ENCODE data around the gene INSR.
"Not testable (repeated sequence)": the region's sequence is repeated elsewhere in the genome, so short reads cannot be mapped to it uniquely, and the experiment has no call there.

The INSR gene

DNA sequence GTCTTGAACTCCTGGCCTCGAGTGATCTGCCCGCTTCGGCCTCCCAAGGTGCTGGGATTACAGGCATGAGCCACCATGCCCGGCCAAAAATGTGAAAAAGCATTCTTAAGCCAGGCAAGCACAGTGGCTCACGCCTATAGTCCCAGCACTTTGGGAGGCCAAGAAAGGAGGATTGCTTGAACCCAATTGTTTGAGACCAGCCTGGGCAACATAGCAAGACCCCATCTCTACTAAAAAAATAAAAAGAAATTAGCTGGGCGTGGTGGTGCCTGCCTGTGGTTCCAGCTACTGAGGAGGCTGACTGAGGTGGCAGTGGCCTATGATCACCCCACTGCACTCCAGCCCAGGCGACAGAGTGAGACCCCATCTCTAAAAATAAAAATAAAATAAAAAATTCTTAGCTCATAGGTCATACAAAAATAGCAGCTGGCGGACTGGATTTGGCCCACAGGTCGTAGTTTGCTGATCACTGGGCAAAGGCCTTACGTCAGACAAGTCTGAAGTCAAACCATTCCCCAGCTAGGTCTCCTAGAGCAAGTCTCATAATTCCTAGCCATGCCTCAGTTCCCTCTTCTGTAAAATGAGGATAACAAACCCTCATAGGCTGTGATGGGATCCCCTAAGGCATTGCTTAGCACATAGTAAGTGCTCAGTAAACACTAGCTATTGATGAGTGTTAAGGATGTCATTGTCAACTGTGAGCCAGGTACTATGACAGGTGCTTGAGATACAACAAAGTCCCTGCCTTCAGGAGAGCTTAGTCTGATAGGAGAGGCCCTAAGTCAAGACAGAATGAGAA is 36.0 kb downstream of the INSR start:
- no peak for DNase-seq (ENCODE audit: low spot score)

DNA sequence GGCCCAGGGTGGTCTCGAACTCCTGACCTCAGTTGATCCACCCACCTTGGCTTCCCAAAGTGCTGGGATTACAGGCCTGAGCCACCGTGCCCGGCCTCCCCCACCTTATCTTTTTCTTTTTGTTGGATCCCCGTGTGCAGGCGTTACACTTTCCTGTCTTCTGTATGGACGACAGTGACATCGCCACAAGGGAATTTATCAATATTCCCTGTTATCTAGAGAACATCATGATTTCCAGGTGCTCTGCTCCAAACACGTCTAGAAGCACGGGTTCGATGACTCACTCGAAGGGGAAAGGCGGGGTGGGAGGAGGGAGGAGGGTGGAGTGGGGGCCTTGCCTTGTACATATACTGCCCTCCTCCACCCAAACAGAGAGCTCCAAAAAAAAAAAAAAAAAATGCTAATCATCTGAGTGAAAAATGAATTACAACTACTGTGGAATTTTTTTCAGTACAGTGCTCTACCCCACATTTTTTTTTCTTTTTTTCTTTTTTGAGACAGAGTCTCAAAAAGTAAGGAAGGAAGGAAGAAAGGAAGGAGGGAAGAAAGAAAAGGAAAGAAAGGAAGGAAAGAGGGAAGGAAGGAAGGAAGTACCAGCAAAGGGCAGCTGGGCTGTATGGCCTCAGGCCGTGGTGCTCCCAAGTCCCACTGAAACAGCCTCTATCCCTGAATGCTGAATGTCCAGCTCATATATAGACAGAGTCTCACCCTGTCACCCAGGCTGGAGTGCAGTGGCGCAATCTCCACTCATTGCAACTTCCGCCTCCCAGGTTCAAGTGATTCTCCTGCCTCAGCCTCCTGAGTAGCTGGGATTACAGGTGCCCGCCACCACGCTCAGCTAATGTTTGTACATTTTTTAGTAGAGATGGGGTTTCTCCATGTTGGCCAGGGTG is 36.8 kb downstream of the INSR start:
- DNase-seq (ENCODE audit: low spot score) = peak; percentile 33

GRCh38 chr19:7255631-7256030 is 38.6 kb downstream of the INSR start:
- no peak for DNase-seq (ENCODE audit: low spot score)

DNA sequence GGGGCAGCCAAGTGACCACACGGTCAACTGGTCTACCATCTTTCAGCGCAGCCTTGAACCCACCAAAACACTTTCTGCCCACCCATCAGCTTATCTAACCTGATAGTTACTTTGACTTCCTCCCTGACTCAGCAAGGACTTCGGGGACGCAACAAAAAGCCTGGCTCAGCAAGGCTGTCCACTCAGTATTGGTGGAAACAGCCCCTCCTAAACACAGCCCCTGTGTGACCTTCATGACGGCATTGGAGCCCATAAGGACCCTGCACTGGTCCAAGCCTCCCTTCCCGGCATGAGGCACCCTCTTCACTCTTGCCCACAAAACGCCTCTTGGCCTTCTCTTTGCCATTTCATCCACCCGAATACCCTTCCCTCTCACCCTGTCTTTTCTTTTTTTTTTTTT is 39.1 kb downstream of the INSR start:
- no peak for DNase-seq (ENCODE audit: low spot score)

- no peak for DNase-seq (ENCODE audit: low spot score)
These were observed 39.6 kb downstream of the INSR start for GRCh38 chr19:7254590-7254989.

DNA sequence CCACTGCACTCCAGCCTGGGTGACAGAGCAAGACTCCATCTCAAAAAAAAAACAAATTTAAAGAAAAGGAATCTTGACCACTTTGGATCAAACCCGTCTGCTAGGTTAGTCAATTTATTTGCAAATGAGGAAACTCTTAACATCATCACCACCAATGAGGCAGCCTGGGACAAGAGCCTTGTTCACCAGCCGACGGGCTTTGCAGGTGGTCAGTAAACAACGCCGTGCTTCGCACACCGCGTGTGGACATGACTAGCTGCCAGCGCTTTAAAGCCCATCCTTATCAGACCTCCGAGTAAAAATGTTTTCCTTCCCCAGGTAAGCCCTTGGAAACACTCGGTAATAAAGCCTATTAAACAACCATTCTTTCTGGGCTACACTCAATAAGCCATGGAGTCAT is 41.9 kb downstream of the INSR start:
- no peak for DNase-seq (ENCODE audit: low spot score)

DNA sequence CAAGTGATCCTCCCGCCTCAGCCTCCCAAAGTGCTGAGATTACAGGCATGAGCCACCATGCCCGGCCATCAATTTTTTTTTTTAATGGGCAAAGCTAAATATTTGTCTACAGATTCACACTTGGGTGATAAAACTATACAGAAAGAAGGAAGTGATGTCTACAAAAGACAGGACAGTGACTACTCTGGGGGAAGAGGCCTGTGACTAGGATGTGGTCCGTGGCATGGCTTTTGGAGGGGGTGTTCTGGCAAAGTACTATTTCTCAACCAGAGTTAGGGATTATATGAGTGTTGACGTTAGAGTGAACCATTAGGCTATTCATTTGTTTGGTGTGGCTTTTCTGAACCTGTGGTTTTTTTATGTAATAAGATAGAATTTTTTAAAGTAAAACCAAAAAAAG is 42.7 kb downstream of the INSR start:
- no peak for DNase-seq (ENCODE audit: low spot score)

DNA sequence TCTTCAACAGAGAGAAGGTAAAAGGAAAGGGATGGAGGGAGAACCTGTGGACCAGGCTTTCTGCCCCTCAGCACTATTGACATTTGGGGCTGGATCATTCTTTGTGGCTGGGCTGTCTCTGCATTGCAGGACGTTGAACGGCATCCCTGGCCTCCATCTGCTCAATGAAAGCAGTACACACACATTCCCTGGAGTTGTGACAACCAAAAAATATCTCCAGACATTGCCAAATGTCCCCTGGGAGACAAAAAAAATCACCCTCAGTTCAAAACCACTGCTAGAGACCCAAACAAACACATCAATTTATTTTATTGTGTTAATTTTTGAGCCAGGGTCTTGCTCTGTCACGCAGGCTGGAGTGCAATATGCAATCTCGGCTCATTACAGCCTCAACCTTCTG is 43.3 kb downstream of the INSR start:
- DNase-seq (ENCODE audit: low spot score) = no peak

GRCh38 chr19:7250057-7250596 is 44.1 kb downstream of the INSR start:
- no peak for DNase-seq (ENCODE audit: low spot score)

- DNase-seq (ENCODE audit: low spot score) = no peak
These were observed 47.1 kb downstream of the INSR start for GRCh38 chr19:7247155-7247554.

GRCh38 chr19:7246601-7247000 is 47.6 kb downstream of the INSR start:
- DNase-seq (ENCODE audit: low spot score) = no peak

- DNase-seq (ENCODE audit: low spot score) = peak; percentile 91
These were observed 51.5 kb downstream of the INSR start for GRCh38 chr19:7242601-7243258.

DNA sequence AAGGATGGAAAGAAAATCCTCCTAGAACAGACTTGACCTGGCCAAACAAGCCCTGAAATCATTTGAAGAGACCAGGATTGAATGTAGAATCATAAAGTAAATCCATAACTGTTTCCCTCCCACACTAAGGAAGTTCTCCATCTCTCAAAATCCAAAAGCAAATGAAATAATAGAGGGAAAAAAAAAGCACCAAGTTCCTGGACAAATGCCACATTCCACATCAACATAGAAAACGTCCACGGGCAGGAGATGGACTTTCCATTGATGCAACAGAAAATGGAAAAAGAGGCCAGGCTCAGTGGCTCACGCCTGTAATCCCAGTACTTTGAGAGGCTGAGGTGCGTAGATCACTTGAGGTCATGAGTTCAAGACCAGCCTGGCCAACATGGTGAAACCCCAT is 56.2 kb downstream of the INSR start:
- DNase-seq (ENCODE audit: low spot score) = no peak

GRCh38 chr19:7236153-7236552 is 58.1 kb downstream of the INSR start:
- no peak for DNase-seq (ENCODE audit: low spot score)

DNA sequence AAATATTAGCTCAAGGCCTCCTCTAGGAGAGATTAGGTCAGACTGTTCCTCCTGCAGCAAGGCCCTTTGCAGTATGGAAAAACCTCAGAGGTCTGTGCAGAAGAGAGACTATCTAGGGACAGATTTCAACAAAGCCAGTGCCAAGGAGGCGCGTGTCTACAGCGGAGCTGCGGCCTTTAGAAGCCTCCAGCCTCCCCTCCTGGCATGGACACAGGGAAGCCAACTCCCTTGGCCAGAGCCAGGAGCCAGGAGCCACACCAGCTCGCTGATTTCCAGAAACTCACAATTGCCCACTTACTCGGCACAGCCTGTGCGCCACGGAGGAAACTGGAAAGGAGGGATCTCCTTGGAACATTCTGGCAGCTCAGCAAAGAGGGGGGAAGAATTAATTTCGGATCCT is 63.4 kb downstream of the INSR start:
- peak; percentile 23 for DNase-seq (ENCODE audit: low spot score)

DNA sequence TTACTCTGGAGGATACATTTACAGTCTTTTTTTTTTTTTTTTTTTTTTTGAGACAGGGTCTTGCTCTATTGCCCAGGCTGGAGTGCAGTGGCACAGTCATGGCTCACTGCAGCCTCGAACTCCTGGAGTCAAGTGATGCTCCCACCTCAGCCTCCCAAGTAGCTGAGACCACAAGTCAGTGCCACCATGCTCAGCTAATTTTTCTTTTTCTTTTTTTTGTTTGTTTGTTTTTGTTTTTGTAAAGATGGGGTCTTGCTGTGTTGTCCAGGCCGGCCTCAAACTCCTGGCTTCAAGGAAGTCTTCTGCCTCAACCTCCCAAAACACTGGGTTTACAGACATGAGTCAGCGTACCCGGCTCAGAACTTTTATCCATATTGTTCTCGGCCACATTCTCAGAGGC is 64.5 kb downstream of the INSR start:
- no peak for DNase-seq (ENCODE audit: low spot score)

DNA sequence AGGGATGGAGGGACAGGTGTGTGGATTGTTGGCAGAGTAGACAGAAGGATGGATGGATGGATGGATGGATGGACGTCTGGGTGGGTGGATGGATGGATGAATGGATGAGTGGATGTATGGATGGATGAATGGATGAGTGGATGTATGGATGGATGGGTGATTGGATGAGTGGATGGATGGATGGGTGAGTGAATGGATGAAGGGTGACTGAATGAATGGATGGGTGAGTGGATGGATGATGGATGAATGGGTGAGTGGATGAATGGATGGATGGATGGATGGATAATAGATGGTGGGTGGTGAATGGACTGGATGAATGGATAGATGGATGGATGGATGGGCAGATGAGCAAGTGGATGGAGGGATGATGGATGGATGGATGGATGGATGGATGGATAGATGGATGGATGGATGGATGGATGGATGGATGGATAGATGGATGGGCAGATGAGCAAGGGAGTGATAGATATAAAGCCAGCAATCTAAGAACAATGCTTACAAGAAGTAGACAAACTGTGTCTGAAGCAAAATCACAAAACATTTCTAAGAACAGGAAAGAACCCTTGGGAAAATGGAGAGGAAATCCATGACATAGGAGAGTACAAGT is 65.2 kb downstream of the INSR start:
- DNase-seq (ENCODE audit: low spot score) = no peak

DNA sequence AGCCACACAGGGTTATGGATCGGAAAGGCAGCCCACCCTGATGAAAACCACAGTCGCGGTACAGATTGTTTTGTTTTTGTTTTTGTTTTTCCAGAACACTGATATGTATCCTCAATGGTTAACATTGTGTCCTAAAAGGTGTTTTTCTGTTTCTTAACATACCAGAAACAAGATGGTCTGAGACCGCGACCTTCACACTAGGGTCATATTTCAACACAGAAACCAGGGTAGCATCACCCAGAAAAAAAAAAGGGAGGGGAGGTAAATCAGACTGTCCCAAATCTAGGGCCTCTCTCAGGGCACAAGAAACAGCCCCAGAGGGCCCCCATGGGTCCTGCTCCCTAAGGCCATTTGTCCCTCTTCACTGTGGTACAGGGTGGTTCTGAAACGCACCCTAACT is 66.5 kb downstream of the INSR start:
- DNase-seq (ENCODE audit: low spot score) = no peak

GRCh38 chr19:7227149-7227548 is 67.1 kb downstream of the INSR start:
- not testable (repeated sequence) for DNase-seq (ENCODE audit: low spot score)

- DNase-seq (ENCODE audit: low spot score) = peak; percentile 20
These were observed 67.5 kb downstream of the INSR start for GRCh38 chr19:7226739-7227138.

- DNase-seq (ENCODE audit: low spot score) = no peak
These were observed 68.5 kb downstream of the INSR start for GRCh38 chr19:7225741-7226140.

- DNase-seq (ENCODE audit: low spot score) = no peak
These were observed 69.2 kb downstream of the INSR start for GRCh38 chr19:7224995-7225394.

All from AG20443 (cell line).